Measurements from ENCODE around the gene LENG8.

The LENG8 gene

DNA sequence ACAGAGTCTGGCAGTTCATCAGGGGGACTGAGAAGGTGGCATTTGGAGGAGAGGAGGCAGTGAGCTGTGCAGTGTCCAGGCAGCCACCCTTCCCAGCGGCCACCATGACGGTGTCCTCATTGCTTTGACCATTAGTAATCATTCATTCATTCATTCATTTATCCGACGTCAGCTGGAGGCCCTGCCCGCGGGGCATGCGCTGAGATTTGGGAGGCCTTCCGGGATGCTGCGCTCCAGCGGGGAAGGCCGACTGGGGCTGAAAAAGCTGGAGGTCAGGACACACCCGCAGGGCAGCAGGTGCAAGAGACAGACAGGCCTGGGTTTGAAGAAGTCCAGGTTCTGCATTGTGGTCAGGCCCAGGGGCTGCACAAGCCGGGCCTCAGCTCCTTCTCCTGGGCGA is 24.8 kb upstream of the LENG8 start:
- no peak for DNase-seq

- DNase-seq, result no peak
These were observed 24.2 kb upstream of the LENG8 start for GRCh38 chr19:54424660-54425381.

DNA sequence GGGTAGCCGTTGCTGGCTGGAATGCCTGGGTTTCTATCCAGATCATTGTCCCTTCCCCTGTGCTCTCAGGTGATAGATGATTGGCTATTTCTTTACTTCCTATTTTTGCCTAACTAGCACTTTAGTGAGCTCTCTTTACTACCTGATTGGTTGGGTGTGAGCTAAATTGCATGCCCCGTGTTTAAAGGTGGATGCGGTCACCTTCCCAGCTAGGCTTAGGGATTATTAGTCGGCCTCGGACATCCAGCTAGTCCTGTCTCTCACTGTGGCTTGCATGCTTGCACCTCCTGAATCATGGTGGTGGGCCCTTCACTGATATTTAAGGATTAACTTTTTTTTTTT is 23.6 kb upstream of the LENG8 start:
- no peak for DNase-seq

DNA sequence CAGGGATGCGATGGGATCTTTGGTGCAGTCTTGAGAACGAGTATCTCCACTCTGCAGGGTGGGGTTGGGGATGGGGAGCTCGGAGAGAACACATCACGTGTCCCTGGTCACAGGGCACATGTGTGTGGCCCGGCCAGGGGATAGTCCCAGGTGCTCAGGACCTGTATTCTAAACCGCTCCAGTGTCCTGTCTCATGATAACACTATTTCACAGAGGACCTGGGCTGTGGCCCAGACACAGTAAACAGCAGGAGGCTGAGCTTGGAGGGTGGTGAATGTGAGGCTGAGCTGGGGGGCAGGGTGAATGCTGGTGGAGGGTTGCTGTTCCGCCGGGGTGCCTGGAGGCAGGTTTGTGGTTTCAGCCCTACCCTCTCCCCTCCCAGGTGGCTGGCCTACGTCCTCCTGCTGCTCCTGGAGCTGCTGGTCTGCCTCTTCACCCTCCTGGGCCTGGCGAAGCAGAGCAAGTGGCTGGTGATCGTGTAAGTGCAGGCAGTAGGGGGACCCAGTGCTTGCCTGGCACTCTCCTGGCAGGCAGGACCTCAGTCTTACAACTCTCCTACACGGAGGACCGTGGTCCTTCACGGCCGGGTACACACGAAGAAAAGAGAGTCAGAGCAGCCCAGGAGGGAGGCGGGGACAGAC is 22.6 kb upstream of the LENG8 start:
- DNase-seq, result no peak

DNA sequence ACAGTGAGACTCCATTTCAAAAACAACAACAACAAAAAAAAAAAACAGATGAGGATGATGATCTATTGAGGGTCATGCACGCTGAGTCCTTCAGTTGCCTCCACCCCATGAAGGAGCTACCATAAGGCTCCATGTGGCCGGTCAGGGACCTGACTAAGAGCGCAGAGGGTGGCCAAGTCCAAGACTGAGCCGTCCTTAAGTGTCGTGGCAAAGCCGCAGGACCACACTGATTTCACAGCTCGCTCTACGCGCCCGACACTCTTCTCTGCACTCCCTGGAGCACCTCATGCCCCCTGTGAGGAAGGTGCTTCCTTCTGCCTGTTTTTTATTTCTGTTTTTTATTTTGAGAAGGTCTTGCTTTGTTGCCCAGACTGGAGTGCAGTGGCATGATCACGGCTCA is 21.4 kb upstream of the LENG8 start:
- DNase-seq, result no peak

DNA sequence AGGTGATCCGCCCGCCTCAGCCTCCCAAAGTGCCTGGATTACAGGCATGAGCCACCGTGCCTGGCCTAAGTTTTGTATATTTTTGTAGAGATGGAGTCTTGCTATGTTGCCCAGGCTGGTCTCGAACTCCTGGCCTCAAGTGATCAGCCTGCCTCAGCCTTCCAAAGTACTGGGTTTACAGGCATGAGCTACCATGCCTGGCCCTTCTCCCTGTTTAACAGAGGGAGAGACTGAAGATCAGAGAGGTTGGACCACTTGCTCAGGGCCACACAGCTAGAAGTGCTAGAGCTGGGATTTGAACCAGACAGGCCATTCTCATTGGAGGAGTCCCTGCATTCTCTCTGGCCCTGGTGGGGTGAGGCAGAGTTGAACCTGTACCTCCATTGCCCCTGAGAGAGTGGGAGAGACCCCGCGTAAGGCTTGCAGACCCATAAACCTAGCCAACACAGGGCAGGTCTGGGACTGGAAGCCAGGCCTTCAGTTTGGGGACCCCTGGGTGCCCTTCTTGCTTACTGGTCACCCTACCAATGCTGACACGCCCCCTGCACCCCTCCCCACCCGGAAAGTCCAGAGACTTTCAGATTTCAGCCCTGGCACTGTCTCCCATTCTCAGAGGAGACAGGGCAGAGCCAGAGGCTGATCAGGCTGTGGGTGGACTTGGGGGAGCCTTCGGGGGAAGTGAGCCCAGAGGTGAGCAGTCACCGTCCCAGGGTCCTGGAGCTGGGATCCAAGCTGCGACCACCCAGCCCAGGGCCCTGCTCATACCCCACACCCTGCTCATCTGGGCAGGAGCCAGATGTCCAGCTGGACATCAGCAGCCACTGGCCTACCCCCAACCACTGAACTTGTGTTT is 20.4 kb upstream of the LENG8 start:
- no peak for DNase-seq

DNA sequence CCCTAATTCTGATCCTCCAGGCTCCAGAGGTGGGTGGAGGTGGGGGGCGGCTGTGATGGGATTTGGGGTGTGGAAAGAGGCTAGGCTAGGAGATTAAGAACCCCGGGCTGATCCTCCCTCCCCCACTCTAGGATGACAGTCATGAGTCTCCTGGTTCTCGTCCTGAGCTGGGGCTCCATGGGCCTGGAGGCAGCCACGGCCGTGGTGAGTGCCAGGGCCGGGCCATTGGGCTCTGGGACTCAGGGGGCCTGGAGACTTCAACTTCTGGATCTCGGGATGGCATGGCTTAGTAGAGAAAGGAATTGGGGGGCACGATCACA is 19.9 kb upstream of the LENG8 start:
- no peak for DNase-seq

- no peak for DNase-seq
These were observed 19.3 kb upstream of the LENG8 start for GRCh38 chr19:54429545-54430227.

DNA sequence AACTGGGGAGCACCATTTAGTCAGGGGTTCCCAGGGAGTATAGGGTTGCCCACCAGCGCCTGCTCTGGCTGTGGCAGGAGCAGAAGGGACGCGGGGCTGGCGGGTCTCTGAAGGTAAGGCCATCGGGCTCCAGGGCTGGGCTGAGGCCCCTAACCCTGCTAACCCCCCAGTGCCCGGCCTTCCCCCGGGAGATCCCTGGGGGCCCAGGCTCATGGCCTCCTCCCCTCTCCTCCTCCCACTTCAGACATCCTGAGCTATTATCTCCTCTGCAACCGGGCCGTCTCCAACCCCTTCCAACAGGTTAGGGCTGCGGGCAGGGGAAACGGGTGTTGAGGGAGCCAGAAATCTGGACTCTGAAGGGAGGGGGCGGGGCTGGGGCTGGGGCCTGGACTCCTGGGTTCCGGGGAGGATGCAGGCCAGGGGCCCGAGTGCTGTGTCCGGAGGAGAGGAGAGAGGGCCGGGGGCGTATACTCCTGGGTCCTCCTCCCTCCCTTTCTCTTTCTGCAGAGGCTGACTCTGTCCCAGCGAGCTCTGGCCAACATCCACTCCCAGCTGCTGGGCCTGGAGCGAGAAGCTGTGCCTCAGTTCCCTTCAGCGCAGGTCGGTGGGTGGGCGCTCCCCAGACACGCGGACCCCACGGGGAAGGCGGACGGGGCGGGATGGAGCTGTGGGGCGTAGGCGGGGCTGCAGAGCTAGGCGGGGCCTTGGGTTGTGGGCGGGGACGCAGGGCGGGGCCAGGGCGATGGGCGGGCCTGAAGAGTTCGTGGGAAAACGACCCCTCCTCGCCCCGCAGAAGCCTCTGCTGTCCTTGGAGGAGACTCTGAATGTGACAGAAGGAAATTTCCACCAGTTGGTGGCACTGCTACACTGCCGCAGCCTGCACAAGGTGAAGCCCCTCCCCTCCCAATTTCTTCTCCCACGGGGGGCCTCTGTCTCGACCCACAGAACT is 18.4 kb upstream of the LENG8 start:
- DNase-seq, result no peak

GRCh38 chr19:54431255-54431838 is 17.7 kb upstream of the LENG8 start:
- no peak for DNase-seq

DNA sequence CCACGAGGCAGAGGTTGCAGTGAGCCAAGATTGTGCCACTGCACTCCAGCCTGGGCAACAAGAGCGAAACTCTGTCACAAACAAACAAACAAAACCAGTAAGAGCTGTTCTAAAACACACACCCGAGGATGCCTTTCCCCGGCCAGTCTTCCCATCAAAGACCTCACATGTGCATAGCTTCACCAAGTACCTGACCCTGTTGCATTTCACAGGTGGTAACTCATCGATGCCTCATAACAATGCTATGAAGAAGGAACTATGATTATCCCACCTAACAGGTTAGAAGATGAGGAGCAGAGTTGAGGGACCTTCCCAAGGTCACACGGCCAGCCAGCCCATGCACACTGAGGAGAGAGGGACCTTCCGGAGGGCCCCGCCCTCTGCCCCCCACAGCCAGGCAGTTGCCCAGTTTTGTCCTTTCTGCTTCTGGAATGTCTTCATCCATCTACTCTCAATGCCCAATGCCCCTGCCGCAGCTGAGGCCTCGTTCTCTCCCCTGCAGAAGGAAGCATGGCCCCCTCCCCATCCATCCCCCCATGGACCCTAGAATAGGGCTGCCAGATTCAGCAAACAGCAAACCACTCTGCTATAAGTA is 16.8 kb upstream of the LENG8 start:
- DNase-seq, result no peak

DNA sequence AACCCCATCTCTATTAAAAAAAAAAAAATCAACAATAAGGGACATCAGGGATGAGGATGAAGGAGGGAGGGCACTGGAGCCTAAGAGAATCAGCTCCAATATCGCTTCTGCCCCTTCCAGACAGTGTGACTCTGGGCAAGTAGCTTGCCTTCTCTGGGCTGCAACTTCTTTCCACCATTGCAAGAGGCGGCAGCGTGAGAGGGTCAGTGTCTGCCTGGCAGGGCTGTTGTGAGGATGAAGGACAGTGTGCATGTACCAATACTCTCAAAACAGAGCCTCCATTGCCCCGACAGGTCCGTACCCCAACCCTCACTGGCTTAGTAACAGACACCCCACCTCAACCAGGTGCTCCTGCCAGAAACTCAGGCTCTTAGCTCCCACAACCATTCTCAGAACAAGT is 15.3 kb upstream of the LENG8 start:
- no peak for DNase-seq

- no peak for DNase-seq
These were observed 14.7 kb upstream of the LENG8 start for GRCh38 chr19:54434112-54434872.

DNA sequence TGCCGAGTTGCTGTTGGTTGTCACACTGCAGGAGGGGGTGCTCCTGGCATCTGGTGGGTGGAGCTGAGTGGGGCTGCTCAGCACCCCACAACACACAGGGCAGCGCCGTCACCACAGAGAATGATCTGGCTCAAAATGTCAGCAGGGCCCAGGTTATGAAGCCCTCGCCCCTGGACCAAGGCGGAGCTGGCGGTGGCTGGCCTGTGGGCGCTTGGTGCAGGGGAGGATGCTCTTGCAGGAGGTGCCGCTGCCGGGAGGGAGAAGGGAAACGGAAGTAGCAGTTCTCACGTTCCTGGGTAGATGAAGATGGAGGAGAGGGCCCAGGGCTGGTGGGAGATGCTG is 14.2 kb upstream of the LENG8 start:
- DNase-seq, result no peak

- DNase-seq, result no peak
These were observed 13.4 kb upstream of the LENG8 start for GRCh38 chr19:54435551-54436016.

DNA sequence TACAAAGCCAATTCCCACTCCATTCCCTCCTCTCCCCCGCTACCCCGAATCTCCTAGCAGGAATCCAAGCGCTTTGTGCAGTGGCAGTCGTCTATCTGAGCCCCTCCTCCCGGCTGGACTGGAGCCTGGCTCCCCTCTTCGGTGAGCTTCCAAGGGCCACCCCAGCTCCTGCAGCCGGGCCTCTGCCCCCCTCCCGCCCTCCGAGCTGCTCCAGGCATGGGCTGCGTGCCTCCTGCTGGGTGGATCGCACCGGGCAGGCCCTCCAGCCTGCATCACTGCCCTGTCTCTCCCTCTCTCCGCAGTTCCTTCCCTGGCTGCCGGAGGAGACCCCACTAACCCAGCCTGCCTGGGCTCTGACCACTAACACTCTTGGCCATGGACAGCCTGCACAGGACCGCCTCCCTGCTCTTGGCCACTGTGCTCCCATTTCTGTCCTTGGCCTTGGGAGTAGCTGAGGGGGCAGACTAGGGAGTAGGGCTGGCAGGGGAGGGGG is 12.9 kb upstream of the LENG8 start:
- no peak for DNase-seq

- no peak for DNase-seq
These were observed 12.3 kb upstream of the LENG8 start for GRCh38 chr19:54436628-54437252.

GRCh38 chr19:54439174-54439851 is 9.7 kb upstream of the LENG8 start:
- no peak for DNase-seq

GRCh38 chr19:54440641-54441040 is 8.4 kb upstream of the LENG8 start:
- no peak for DNase-seq

DNA sequence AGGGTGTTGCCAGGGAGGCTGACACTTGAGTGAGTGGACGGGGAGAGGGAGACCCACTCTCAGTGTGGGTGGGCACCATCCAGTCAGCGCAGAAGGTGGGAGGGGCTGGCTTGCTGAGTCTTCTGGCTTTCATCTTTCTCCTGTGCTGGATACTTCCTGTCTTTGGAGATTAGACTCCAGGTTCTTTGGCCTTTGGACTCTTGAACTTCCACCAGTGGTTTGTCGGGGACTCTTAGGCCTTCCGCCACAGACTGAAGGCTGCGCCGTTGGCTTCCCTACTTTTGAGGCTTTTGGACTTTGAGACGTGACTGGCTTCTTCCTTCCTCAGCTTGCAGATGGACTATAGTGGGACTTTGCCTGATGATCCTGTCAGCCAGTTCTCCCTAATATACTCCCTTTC is 4.3 kb upstream of the LENG8 start:
- no peak for DNase-seq

Measured in activated CD4-positive, CD25-positive, alpha-beta regulatory T cell treated with anti-CD3 and anti-CD28 coated beads, Interleukin-2, amount 50 U/mL, for 72 hours (primary cell).